ENCODE results near the gene NHEJ1. TPM values are rescaled to one million over a fixed set of nuclear protein-coding genes. Genes with fewer than 3 reads are reported as not detected.

Gene NHEJ1
- total and polyA plus RNA-seq, 2 of the 13 experiments (the other 11 are each of a cell fraction or from before 2014, with no cell fraction given): 30.0 to 30.7 TPM

- TF ChIP-seq, protein P1, sequence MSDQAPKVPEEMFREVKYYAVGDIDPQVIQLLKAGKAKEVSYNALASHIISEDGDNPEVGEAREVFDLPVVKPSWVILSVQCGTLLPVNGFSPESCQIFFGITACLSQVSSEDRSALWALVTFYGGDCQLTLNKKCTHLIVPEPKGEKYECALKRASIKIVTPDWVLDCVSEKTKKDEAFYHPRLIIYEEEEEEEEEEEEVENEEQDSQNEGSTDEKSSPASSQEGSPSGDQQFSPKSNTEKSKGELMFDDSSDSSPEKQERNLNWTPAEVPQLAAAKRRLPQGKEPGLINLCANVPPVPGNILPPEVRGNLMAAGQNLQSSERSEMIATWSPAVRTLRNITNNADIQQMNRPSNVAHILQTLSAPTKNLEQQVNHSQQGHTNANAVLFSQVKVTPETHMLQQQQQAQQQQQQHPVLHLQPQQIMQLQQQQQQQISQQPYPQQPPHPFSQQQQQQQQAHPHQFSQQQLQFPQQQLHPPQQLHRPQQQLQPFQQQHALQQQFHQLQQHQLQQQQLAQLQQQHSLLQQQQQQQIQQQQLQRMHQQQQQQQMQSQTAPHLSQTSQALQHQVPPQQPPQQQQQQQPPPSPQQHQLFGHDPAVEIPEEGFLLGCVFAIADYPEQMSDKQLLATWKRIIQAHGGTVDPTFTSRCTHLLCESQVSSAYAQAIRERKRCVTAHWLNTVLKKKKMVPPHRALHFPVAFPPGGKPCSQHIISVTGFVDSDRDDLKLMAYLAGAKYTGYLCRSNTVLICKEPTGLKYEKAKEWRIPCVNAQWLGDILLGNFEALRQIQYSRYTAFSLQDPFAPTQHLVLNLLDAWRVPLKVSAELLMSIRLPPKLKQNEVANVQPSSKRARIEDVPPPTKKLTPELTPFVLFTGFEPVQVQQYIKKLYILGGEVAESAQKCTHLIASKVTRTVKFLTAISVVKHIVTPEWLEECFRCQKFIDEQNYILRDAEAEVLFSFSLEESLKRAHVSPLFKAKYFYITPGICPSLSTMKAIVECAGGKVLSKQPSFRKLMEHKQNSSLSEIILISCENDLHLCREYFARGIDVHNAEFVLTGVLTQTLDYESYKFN (CRISPR knock-in tag; conservative IDR thresholded peaks at IDR 0.05): peak; percentile 82; the same call in 1 of the 2 replicates
- TF ChIP-seq SRY (CRISPR knock-in tag; IDR thresholded peaks at IDR 0.05) (peak; percentile 92), ZNF563 (CRISPR knock-in tag; IDR thresholded peaks at IDR 0.05) (peak; percentile 98), RFXAP (CRISPR knock-in tag; IDR thresholded peaks at IDR 0.05; ENCODE audit: borderline replicate concordance) (peak; percentile 87; the same call in 1 of the 2 replicates), ZSCAN31 (CRISPR knock-in tag; IDR thresholded peaks at IDR 0.05; ENCODE audit: low read depth) (peak; percentile 97), NR2F6 (IDR thresholded peaks at IDR 0.05) (no peak), NR2F6 (CRISPR knock-in tag; IDR thresholded peaks at IDR 0.05) (peak; percentile 59; the same call in 1 of the 2 replicates), RARG (CRISPR knock-in tag; IDR thresholded peaks at IDR 0.05; ENCODE audit: low read depth) (0 out of 2 replicates have a peak, but pooled peaks have one; percentile 40), ERF (CRISPR knock-in tag; IDR thresholded peaks at IDR 0.05) (peak; percentile 99), HNRNPUL1 (IDR thresholded peaks at IDR 0.05; ENCODE audit: low read depth, low read length) (peak; percentile 58; the same call in 1 of the 2 replicates), TGIF2 (CRISPR knock-in tag; IDR thresholded peaks at IDR 0.05) (peak; percentile 80), ZNF12 (CRISPR knock-in tag; IDR thresholded peaks at IDR 0.05) (peak; percentile 76), TCF12 (IDR thresholded peaks at IDR 0.05) (no peak), TCF12 (CRISPR knock-in tag; IDR thresholded peaks at IDR 0.05) (peak; percentile 89), ARHGAP35 (CRISPR knock-in tag; IDR thresholded peaks at IDR 0.05; ENCODE audit: borderline replicate concordance) (peak; percentile 93), RFX3 (CRISPR knock-in tag; IDR thresholded peaks at IDR 0.05) (no peak), E2F5 (CRISPR knock-in tag; conservative IDR thresholded peaks at IDR 0.05) (peak; percentile 90; the same call in 1 of the 2 replicates), ARID3A (IDR thresholded peaks at IDR 0.05; ENCODE audit: low read depth, low read length) (no peak), SP1 (IDR thresholded peaks at IDR 0.05) (no peak), SP1 (CRISPR knock-in tag; IDR thresholded peaks at IDR 0.05) (peak; percentile 76; the same call in 1 of the 2 replicates), GABPB1 (CRISPR knock-in tag; IDR thresholded peaks at IDR 0.05) (peak; percentile 95), KAT7 (CRISPR knock-in tag; IDR thresholded peaks at IDR 0.05; ENCODE audit: borderline replicate concordance) (peak; percentile 46; the same call in 1 of the 2 replicates), DR1 (CRISPR knock-in tag; IDR thresholded peaks at IDR 0.05) (no peak; the same call in none of the 2 replicates)
- TF ChIP-seq, protein P2, sequence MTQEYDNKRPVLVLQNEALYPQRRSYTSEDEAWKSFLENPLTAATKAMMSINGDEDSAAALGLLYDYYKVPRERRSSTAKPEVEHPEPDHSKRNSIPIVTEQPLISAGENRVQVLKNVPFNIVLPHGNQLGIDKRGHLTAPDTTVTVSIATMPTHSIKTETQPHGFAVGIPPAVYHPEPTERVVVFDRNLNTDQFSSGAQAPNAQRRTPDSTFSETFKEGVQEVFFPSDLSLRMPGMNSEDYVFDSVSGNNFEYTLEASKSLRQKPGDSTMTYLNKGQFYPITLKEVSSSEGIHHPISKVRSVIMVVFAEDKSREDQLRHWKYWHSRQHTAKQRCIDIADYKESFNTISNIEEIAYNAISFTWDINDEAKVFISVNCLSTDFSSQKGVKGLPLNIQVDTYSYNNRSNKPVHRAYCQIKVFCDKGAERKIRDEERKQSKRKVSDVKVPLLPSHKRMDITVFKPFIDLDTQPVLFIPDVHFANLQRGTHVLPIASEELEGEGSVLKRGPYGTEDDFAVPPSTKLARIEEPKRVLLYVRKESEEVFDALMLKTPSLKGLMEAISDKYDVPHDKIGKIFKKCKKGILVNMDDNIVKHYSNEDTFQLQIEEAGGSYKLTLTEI (CRISPR knock-in tag; conservative IDR thresholded peaks at IDR 0.05): no peak
Measured at GRCh38 chr2:219176818-219177551, 16.4 kb upstream of the NHEJ1 start, which contains the start of gene CNPPD1 (continued).

All from HepG2 (cell line).